Colonic mucosa (tissue), 4 donors: ENCODE results near the gene AJAP1. TPM values are rescaled to one million over a fixed set of nuclear protein-coding genes. Genes with fewer than 3 reads are reported as not detected.

Experiments used
- DNase-seq: peaks from one replicate; pipeline ENCODE4 v3.0.0-alpha.2; 2020
- H3K27ac ChIP-seq: fragments of 200-600 bp; one replicate; pipeline ENCODE4 v1.8.0; 2021
- H3K27me3 ChIP-seq: fragments of 200-600 bp; one replicate; pipeline ENCODE4 v1.8.0; 2021
- H3K36me3 ChIP-seq: fragments of 200-600 bp; one replicate; pipeline ENCODE4 v1.8.0; 2021
- H3K4me1 ChIP-seq: fragments of 200-600 bp; one replicate; pipeline ENCODE4 v1.8.0; 2021; ENCODE audit warnings: mild to moderate bottlenecking
- H3K4me3 ChIP-seq: fragments of 200-600 bp; one replicate; pipeline ENCODE4 v1.8.0; 2021
- H3K9ac ChIP-seq, 2 donors: one replicate each; pipeline ENCODE4 v1.7.0; 2013; ENCODE audit warnings: control low read depth in 2 of 2, low read depth in 2 of 2, low read length in 2 of 2
- H3K9me3 ChIP-seq: fragments of 200-600 bp; one replicate; pipeline ENCODE4 v1.8.0; 2021
- intact Hi-C: fragments of 100-400 bp; cut with DNase I; formaldehyde crosslinking; loops from one replicate; pipeline ENCODE4 v1.14.1; 2022
- total RNA-seq, 2 donors: library from RNA; stranded (reverse); fragmentation: NEBNext Ultra II Directional in 1 of 2; extraction: Animal tissue kit (Norgen Biotek cat#: 25700) in 1 of 2; gene quantifications; one replicate each; pipeline ENCODE4 v1.2.1, GENCODE V29; 2021
- TF ChIP-seq, protein P1 (sequence below): fragments of 200-600 bp; IDR thresholded peaks from one replicate; pipeline ENCODE4 v1.8.0; 2022; ENCODE audit warnings: antibody characterized with exemption, mild to moderate bottlenecking
- donor health status: healthy.
- donor health status: DM: no; HTN: no; CAD: no.
- donor health status: DM: no; HTN: no; CAD: no.

AJAP1 gene
- total RNA-seq, 2 donors from 2014 or later: 0.07 to 0.42 TPM

DNA sequence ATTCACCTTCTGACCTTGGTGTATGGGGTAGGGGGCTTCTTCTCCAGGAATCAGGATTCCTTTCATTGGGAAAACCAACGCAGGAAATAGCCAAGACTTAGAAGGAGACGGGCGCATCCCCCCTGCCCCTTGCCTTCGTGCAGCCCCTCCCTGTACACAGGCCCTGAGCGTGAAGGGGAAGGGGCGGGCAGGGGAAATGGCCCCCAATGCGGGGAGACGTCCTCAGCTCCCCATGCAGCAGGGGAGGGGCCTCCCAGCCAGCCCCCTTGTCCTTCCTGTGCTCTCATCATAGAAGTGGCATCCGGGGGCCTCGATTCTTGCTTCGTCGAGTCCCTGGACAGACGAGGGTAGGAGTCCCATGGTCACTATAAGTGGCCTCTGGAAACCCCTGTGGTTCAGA is 116.9 kb downstream of the AJAP1 start:
- intact Hi-C loops: no loop called here
- Histone ChIP-seq H3K36me3 (no peaks in the 10 kb centered on the region), H3K27me3 (no peaks in the 10 kb centered on the region), H3K4me3 (no peak overlapping the region), H3K9me3 (no peaks in the 10 kb centered on the region), H3K27ac (no peak overlapping the region), H3K4me1 (no peaks in the 10 kb centered on the region), H3K9ac (no peak overlapping the region)
- no peak for DNase-seq
- TF ChIP-seq, protein P1, sequence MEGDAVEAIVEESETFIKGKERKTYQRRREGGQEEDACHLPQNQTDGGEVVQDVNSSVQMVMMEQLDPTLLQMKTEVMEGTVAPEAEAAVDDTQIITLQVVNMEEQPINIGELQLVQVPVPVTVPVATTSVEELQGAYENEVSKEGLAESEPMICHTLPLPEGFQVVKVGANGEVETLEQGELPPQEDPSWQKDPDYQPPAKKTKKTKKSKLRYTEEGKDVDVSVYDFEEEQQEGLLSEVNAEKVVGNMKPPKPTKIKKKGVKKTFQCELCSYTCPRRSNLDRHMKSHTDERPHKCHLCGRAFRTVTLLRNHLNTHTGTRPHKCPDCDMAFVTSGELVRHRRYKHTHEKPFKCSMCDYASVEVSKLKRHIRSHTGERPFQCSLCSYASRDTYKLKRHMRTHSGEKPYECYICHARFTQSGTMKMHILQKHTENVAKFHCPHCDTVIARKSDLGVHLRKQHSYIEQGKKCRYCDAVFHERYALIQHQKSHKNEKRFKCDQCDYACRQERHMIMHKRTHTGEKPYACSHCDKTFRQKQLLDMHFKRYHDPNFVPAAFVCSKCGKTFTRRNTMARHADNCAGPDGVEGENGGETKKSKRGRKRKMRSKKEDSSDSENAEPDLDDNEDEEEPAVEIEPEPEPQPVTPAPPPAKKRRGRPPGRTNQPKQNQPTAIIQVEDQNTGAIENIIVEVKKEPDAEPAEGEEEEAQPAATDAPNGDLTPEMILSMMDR: no peak

DNA sequence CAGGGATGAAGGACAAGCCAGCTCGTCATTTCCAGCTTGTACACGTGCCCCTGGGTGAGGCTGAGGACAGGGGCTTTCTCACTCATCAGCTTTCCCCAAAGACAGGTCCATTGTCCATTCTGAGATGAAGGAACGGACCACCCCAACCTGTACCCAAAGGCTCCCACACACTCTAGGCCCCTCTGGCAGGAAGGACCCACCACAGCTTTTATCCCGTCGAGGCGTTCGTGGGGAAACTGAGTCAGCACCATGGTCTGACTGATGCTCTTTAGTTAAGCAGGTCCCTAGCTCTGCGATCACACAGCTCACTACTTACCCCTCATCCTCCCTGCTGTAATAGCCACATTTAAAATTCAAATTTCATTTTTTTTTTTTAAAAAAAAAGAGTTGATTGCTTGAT is 117.3 kb downstream of the AJAP1 start:
- intact Hi-C loops: no loop called here
- no peaks in the 10 kb centered on the region for H3K4me1 ChIP-seq
- TF ChIP-seq, protein P1: no peak
- no peaks in the 10 kb centered on the region for H3K9me3 ChIP-seq
- H3K4me3 ChIP-seq: no peak overlapping the region
- no peaks in the 10 kb centered on the region for H3K27me3 ChIP-seq
- H3K36me3 ChIP-seq: no peaks in the 10 kb centered on the region
- no peak overlapping the region for H3K27ac ChIP-seq
- no peak for DNase-seq
- no peak overlapping the region for H3K9ac ChIP-seq

DNA sequence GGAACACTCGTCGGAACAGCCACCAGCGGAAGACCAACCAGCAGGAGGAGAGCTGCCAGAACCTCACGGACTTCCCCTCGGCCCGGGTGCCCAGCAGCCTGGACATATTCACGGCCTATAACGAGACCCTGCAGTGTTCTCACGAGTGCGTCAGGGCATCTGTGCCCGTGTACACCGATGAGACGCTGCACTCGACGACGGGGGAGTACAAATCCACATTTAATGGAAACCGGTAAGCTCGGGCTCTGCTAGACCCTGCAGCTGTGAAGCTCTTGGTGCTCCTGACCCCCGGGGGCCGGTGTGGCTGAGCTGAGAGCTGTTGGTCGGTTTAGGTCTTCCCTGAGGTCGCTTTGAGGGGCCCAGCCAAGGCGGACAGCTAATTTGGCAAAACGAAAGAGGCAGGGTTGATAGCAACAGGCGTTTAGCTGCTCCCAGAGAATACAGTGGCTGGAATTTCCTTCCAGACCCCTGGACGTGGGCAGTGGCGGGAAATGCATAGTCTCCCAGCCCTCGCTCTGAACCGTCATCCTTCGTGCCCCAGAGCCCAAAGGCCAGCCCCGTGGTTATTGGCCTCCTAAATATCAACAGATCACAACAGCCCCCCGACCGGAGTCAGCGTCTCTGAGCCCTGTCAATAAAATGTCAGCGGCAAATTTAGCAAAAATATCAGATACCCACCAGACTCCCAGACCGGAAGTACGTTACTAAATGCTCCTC is 118.0 kb downstream of the AJAP1 start:
- DNase-seq: no peak
- Histone ChIP-seq H3K9me3 (no peaks in the 10 kb centered on the region), H3K4me1 (no peaks in the 10 kb centered on the region), H3K9ac (no peak overlapping the region), H3K4me3 (no peak overlapping the region), H3K27ac (no peak overlapping the region), H3K27me3 (no peaks in the 10 kb centered on the region), H3K36me3 (no peaks in the 10 kb centered on the region)
- intact Hi-C loops: no loop called here
- TF ChIP-seq, protein P1: no peak

DNA sequence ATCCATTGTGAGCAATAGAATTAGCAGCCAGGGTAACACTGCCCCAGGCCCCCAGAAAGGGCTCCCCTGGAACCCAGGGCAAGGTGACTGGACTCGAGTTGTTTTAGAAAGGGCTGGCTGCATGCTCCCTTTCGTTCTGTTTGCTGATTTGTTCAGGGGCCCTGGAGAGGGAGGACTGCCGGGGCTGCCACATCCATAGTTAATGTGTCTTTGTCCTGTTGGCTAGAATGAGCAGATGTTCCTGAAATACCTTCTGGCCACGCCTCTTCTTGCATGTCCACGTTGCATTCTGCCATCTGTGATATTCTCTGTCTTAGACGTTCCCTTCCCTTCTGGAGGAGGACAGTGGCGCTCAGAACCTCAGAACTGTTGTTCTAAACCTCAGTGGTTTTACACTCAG is 118.8 kb downstream of the AJAP1 start:
- no peak overlapping the region for H3K4me3 ChIP-seq
- no peaks in the 10 kb centered on the region for H3K27me3 ChIP-seq
- H3K4me1 ChIP-seq: no peaks in the 10 kb centered on the region
- no peak overlapping the region for H3K27ac ChIP-seq
- no peaks in the 10 kb centered on the region for H3K9me3 ChIP-seq
- intact Hi-C loops: no loop called here
- no peak overlapping the region for H3K9ac ChIP-seq
- TF ChIP-seq, protein P1: no peak
- DNase-seq: no peak
- H3K36me3 ChIP-seq: no peaks in the 10 kb centered on the region

DNA sequence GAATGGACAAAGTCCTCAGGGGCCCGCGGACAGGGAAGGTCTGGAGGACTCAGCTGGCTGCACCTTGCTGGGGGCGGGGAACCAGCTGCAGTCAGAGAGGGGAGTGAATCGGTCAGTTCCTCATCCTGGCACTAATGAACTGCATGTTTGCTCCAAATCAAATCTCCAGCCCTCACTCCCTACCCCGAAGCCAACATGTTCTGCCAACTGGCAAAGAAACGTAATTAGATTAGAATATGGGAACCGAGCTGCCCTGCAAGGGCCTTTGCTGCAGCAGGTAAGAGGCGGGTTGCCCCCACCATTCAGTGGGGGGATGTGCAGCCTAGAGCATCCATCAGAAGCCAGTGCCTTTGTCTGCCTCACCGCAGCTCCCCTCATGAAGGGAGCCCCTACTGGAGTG is 121.1 kb downstream of the AJAP1 start:
- H3K4me3 ChIP-seq: no peak overlapping the region
- no peak overlapping the region for H3K27ac ChIP-seq
- no peak overlapping the region for H3K9ac ChIP-seq
- no peak for DNase-seq
- H3K36me3 ChIP-seq: no peaks in the 10 kb centered on the region
- H3K27me3 ChIP-seq: no peaks in the 10 kb centered on the region
- TF ChIP-seq, protein P1: no peak
- H3K9me3 ChIP-seq: no peaks in the 10 kb centered on the region
- H3K4me1 ChIP-seq: no peaks in the 10 kb centered on the region
- intact Hi-C loops: no loop called here
